ENCODE measurements around the gene EPHA1.

Gene EPHA1

DNA sequence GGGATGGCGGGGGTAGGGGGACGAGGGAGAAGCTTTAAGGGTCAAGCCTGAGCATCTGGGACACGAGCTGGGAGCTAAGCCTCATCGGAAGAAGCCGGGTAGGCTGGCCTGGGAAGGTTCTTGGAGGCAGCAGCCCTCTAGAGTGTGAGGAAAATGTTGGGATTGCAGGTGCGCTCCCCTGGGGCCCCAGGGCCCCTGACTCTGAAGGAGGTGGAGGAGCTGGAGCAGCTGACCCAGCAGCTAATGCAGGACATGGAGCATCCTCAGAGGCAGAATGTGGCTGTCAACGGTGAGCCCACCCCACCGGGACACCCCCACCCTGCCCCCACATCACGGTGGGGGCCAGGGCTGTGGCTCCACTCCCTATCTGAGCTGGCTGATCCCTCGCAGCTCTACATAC, 20.6 kb downstream of the EPHA1 start:
- no peak for DNase-seq

DNA sequence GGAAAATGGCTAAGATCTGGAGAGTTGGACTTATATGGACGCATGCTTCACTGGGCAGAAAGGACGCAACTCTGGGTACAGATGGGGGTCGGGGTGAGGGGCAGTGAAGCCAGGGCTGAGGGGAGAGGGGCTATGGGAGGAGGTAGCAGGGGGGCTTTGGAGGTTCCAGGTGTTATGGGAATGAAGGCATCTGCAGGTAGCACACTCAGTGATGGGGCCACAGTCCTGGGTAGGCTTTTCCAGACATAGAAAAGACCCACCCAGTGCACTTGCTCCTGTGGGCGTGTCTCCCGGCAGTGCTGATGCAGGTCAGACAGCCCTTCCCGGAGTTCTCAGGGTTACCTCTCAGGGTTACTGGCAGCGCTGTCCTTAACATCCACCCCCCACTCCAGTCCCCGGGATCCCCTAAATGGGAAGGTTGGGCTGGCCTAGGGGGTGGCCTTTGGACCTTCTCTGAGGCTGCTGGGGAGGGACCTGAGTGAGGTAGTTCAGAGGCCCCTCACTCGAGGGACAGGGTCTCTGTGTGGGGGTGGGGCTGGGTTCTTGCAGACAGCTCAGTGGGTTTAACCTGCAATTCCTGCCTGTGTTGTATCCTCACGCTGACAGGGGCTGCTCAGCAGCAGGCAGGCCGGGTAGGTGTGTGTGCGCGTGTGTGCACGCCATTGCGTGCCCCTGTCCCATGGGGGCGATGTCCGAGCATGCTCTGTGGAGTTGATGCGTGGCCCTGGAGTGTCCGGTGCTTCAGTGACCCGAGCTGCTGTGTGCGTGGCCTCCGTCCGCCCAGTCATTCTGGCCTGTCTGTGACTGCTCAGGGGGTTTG, 21.3 kb downstream of the EPHA1 start:
- DNase-seq, result no peak

GRCh38 chr7:143385891-143386781, 22.5 kb downstream of the EPHA1 start:
- no peak for DNase-seq

DNA sequence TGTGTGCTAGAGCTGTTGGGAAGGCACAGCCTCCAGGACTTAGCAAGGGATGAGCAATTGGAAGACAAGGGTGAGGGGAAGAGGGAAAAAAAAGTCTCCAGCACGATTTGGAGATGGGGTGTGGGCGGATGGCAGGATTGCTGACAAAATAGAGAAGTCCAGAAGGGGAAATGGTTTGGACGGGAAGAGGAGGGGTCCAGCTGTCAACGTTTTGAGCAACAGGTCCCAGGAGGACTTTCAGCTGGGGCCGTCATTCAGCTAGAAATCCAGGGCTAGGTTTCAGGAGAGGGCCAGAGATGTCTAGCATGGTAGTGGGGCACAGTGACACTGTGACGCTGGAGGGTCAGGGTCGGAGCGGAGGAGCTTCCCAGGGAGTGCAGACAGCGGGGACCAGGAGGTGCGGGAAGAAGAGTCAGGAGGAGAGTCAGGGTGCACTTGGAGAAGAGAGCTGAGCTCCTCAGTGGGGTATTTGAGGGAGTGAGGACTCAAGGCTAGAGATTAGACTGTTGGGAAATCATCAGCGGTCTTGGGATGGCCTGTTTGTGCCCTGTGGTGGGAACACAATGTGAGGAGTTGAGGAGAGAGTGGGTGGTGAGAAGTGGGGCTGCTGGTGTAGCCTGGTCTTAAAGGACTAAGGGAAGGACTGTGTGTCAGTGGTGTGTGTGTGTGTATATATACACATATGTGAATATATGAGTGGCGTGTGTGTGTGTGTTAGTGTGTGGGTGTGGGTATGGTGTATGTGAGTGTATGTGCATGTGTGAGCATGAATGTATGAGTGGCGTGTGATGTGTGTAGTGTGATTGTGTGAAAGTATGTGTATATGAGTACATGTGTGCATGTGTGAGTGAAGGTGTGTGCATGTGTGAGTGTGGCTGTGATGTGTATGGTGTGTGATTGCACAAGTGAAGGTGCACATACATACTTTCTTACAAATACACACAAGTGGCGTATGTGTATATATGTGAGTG, 23.7 kb downstream of the EPHA1 start:
- no peak for DNase-seq

- DNase-seq, result no peak
These were observed 24.5 kb downstream of the EPHA1 start for GRCh38 chr7:143384148-143384547.

GRCh38 chr7:143383642-143383957, 25.1 kb downstream of the EPHA1 start:
- DNase-seq, result no peak

DNA sequence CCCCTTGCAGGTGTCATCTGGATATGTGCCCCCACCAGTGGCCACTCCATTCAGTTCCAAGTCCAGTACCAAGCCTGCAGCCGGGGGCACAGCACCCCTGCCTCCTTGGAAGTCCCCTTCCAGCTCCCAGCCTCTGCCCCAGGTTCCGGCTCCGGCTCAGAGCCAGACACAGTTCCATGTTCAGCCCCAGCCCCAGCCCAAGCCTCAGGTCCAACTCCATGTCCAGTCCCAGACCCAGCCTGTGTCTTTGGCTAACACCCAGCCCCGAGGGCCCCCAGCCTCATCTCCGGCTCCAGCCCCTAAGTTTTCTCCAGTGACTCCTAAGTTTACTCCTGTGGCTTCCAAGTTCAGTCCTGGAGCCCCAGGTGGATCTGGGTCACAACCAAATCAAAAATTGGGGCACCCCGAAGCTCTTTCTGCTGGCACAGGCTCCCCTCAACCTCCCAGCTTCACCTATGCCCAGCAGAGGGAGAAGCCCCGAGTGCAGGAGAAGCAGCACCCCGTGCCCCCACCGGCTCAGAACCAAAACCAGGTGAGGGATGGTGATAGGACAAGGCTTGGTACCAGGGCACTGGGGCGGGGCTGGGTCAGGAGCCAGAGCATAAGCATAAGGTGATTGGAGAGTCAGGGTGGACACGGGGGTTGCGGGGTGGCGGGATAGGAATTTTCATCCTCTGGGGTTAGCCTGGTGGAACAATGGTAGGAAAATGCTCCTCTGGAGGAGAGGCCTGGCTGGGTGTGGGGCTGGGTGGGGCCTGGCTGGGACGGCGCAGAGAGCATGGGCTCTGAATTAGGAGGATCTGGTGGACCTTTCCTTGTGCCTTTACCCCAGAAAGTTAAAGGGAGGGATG, 25.6 kb downstream of the EPHA1 start:
- no peak for DNase-seq

- no peak for DNase-seq
These were observed 26.4 kb downstream of the EPHA1 start for GRCh38 chr7:143382126-143382790.

DNA sequence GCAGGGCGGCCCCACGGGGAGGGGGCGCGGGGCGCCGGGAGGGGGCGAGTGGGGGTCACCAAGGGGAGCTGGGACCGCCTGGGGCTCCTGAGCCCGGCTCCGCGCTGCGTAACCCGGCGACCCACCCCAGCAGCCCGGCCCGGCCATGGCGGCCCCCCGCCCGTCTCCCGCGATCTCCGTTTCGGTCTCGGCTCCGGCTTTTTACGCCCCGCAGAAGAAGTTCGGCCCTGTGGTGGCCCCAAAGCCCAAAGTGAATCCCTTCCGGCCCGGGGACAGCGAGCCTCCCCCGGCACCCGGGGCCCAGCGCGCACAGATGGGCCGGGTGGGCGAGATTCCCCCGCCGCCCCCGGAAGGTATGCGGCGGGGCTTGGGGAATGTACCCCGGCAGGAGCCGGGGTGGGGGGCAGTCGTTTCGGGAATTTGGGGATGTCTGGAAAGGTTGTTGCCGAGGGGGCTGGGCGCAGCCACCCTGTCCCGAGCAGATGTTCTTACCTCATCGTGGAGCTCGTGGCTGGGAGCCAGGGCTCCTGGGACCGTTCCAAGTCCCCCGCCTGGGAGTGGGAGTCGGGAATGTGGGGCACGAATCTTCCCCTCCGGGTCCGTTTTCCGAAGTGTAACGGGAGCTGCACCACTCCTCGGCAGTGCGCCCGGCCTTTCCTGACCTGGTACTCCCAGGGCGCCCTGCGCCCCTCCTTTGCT, 27.1 kb downstream of the EPHA1 start:
- DNase-seq, result no peak

DNA sequence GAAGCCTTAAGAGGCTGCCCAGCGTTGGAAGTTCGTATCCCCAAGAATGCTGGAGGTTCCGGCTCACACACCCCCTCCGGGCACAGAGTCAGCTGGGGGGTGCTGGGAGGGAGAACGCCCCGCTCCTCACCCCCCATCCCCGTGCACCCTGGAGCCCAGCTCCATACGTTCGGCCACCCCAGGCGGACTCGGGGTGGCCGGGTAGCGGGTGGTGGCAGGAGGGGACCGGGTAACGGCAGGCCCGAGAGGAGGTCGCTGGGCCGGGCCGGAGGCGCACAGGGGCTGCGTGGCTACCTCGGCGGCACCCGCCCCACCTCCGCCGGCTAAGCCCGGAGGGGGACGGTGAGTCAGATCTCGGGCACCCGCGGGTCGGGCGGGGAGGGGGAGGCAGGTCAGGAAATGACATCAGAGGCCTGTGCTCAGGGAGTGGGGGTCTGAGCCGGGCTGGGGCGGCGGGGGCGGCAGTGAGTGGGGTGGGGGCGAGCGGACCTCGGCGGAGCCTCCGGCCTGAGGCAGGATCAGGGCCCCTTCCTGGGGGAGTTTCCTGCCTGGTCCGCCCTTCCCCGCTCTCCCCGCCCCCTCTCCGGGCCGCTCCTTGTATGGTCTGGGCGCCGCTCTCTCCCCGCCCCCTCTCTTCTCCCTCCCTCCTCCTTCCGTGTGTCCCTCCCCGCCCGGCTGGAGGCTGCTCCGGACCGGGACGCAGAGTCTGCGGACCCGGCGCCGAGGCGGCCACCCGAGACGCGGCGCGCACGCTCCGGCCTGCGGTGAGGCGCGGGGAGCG, 27.8 kb downstream of the EPHA1 start, which contains the start of gene ZYX:
TSS of gene ZYX (plus strand) at position 700 of the 781 bp plus-strand sequence. CDS start 227 bp downstream, outside the sequence.
- peak; percentile 80 for DNase-seq

DNA sequence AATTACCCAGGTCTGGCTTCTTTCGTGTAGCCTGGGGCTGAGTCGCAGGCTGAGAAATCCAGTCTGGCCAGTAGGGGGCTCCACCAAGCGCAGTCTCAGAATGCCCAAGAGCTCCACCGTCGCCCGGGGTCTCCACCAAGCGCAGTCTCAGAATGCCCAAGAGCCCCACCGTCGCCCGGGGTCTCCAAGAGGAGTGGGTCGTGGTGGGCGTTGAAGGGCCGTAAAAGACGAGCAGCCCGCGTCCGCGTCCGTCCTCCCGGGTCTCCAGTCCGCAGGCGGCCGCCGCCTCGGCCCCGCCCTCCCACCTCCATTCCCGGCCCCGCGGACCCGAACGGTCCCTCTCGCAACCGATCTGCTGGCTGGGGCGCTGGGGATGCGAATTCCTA, 28.4 kb downstream of the EPHA1 start:
- DNase-seq, result peak; percentile 58

DNA sequence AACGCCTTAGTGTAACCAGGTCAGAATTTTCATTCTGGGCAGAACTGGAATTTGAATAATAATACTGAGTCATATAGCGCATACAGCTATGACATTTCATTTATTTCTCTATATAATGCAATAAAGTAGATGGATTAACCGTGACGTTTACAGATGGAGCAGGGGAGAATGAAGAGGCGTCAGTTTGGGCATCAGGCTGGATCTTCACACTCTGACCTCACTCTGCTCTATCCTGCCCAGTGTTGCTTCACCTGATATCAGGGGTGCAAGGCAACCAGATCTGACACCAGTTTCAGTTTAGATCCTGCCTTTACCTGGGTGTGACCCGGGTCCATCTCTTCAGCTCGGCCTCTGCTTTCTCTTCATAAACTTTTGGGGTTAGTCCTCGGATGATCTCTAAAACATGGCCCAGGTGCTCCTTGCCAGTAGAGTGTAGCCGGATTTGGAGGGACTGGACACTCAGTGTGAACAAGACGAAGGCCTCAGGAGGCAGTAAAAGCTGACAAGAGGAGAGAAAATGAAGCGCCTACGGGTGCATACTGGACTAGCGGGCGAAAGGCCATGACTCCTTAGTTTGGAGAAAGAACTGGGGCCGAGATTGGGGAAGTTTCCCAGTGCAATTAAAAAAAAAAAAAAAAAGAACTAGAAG, 28.9 kb downstream of the EPHA1 start:
- no peak for DNase-seq

DNA sequence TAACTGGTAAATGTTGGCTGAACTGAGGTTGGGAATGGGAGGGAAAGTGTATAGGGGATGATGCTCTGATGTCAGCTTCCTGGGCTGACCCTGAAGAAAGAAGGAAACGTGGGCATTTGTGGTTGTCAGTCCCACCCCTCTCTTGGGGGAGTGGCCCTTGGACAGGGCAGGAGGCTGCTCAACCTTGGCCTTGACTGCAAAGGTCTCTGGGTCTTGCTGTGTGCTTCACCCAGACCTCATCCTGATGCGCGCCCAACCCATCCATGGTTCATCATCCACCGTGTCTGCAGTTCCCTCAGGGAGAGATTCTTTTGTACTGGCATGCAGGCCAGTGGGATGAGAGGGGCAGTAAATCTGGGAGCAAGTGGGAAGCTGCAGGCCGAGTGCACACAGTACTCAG, 32.3 kb downstream of the EPHA1 start:
- DNase-seq, result no peak

DNA sequence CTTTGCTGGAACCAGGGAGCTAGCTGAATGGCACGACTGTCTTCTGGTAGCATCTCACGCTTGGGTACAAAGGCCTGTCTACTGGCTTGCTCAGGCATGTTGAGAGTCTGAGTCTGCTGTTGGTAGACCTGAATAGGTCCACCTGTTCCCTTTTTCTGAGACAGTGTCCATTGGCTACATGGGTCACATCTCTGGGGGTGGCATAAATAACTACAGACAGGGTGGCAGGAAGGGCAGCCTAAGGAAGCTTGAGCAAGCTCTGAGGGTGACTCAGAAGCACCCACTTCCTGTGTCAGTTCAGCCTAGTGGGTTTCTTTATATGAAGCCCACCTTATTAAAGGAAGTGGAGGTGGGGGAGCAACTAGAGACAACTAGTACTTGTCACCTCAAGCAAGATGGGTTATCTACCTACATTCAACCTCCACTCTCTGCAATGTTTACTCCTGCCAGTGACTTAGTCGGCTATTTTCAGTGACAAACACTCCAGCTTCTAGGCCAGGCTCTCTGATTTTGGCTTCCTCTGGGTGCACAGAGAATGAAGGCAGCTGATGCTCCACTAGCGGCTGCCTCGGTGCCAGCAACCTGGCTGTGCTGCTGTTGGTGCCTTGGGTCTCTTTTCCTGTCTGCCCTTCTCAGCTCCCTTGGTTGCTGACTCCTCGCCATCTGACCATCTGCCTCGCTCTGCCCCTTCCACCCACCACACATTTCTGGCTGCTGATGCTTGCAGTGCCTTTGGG, 33.2 kb downstream of the EPHA1 start:
- DNase-seq, result no peak

DNA sequence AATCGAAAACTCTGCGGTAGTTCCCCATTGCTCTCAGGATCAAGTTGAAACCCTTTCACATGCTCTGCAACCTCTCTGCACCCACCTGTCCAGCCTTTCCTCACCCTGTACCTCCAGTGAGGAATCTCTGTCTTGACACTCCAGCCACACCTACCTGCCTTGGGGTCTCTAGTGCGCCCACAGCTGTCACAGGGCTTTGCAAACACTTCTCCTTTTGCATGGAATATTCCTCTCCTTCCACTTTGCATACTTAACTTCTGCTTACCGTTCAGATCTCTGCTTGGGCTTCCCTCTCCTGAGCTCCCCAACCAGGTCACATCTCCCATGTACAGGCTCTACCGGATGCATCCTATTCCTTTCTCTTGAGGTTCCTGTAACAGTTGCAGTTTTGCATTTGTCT, 34.1 kb downstream of the EPHA1 start:
- no peak for DNase-seq

- DNase-seq, result no peak
These were observed 35.3 kb downstream of the EPHA1 start for GRCh38 chr7:143373255-143373794.

- no peak for DNase-seq
These were observed 36.6 kb downstream of the EPHA1 start for GRCh38 chr7:143372070-143372469.
